CD4-positive, CD25-positive, alpha-beta regulatory T cell (primary cell): ENCODE data around the gene ARFRP1. TPM values are rescaled to one million over a fixed set of nuclear protein-coding genes. Genes with fewer than 3 reads are reported as not detected.
A peak's percentile ranks its signal among the peaks of the same experiment; 100 is the strongest.

Experiments
- ATAC-seq, 2 donors: fragments of 150-1000 bp; cut with Tn5 transposase; one replicate each; pipeline ENCODE4 v1.10.0; 2021; ENCODE audit warnings: low read depth in 2 of 2, moderate number of reproducible peaks in 2 of 2, moderate library complexity in 1 of 2
- DNase-seq, 3 donors: peaks; one replicate each; pipeline versions ENCODE4 v3.0.0 to v3.0.0-alpha.2; 2012 to 2022; ENCODE audit warnings: mixed read lengths in 1 of 3
- H3K27ac ChIP-seq: one replicate; pipeline ENCODE4 v1.7.0; 2013; ENCODE audit warnings: mild to moderate bottlenecking, low read length; ENCODE audit not compliant: insufficient read depth, poor library complexity, severe bottlenecking
- H3K27me3 ChIP-seq: one replicate; pipeline ENCODE4 v1.7.0; 2013; ENCODE audit warnings: low read length; ENCODE audit not compliant: control insufficient read depth, insufficient read depth
- H3K36me3 ChIP-seq: one replicate; pipeline ENCODE4 v1.7.0; 2013; ENCODE audit warnings: mild to moderate bottlenecking, low read length, moderate library complexity; ENCODE audit not compliant: control insufficient read depth, insufficient read depth
- H3K4me1 ChIP-seq: 2 replicates; pipeline ENCODE4 v1.7.0; 2013; ENCODE audit warnings: mild to moderate bottlenecking, low read length; ENCODE audit not compliant: insufficient read depth, control insufficient read depth, poor library complexity, severe bottlenecking
- H3K4me3 ChIP-seq: one replicate; pipeline ENCODE4 v1.7.0; 2013; ENCODE audit warnings: low read depth, mild to moderate bottlenecking, low read length, moderate library complexity
- H3K9me3 ChIP-seq, 2 experiments: 1 replicate in 1 of 2; 2 replicates in 1 of 2; pipeline ENCODE4 v1.7.0; 2013; ENCODE audit warnings: low read length in 2 of 2, mild to moderate bottlenecking in 1 of 2, moderate library complexity in 1 of 2; ENCODE audit not compliant: control insufficient read depth in 2 of 2
- H3K27ac Mint-ChIP-seq, 3 donors: one replicate each; pipeline ENCODE4 v1.8.0; 2020 to 2022; ENCODE audit warnings: mild to moderate bottlenecking in 3 of 3, mixed read lengths in 3 of 3, moderate library complexity in 2 of 3
- H3K27me3 Mint-ChIP-seq: one replicate; pipeline ENCODE4 v1.8.0; 2022; ENCODE audit warnings: mild to moderate bottlenecking, mixed read lengths
- H3K36me3 Mint-ChIP-seq: one replicate; pipeline ENCODE4 v1.8.0; 2020; ENCODE audit warnings: mixed read lengths
- H3K4me1 Mint-ChIP-seq, 4 donors: one replicate each; pipeline ENCODE4 v1.8.0; 2020 to 2022; ENCODE audit warnings: mixed read lengths in 4 of 4, mild to moderate bottlenecking in 1 of 4
- H3K4me3 Mint-ChIP-seq, 4 donors: one replicate each; pipeline ENCODE4 v1.8.0; 2020 to 2022; ENCODE audit warnings: mild to moderate bottlenecking in 4 of 4, mixed read lengths in 4 of 4, moderate library complexity in 3 of 4
- H3K9me3 Mint-ChIP-seq, 7 donors: one replicate each; pipeline ENCODE4 v1.8.0; 2020 to 2022; ENCODE audit warnings: mixed read lengths in 7 of 7, mild to moderate bottlenecking in 3 of 7, moderate library complexity in 2 of 7
- polyA plus RNA-seq, 4 donors: library from polyadenylated mRNA; unstranded; fragments of 300-500 nt; fragmentation: Illumina TruSeq; gene quantifications; one replicate each; pipeline ENCODE4 v1.2.3, GENCODE V29; 2021
- total RNA-seq: library from RNA; stranded (reverse); gene quantifications from one replicate; pipeline ENCODE4 v1.2.3, GENCODE V29; 2022

Gene ARFRP1
- total and polyA plus RNA-seq, 5 donors from 2014 or later = 51.6 to 65.7 (median 61.6) TPM

GRCh38 chr20:63681609-63682142 is 26.1 kb downstream of the ARFRP1 start:
- Histone ChIP-seq H3K9me3 (no peaks in the 10 kb centered on the region), H3K4me3 (no peak overlapping the region), H3K4me1 (no peaks in the 10 kb centered on the region), H3K36me3 (no peaks in the 10 kb centered on the region), H3K27ac (no peak overlapping the region), H3K27me3 (no peaks in the 10 kb centered on the region)
- Mint-ChIP-seq H3K9me3 (no peaks in the 10 kb centered on the region), H3K27ac (peak overlapping the region in 1 of 3 donors; percentile 42), H3K36me3 (no peaks in the 10 kb centered on the region), H3K27me3 (no peaks in the 10 kb centered on the region), H3K4me3 (no peak overlapping the region), H3K4me1 (no peaks in the 10 kb centered on the region)
- no peak for DNase-seq
- no peak for ATAC-seq

- no peaks in the 10 kb centered on the region for H3K36me3 ChIP-seq
- no peaks in the 10 kb centered on the region for H3K4me1 ChIP-seq
- H3K4me3 ChIP-seq = no peak overlapping the region
- Mint-ChIP-seq H3K4me3 (no peak overlapping the region), H3K4me1 (no peaks in the 10 kb centered on the region), H3K9me3 (no peaks in the 10 kb centered on the region), H3K27ac (peak overlapping the region in 1 of 3 donors; percentile 42), H3K36me3 (peaks cover 3% of the 10 kb centered on the region), H3K27me3 (no peaks in the 10 kb centered on the region)
- ATAC-seq (no peak), DNase-seq (no peak)
- H3K27ac ChIP-seq = no peak overlapping the region
- no peaks in the 10 kb centered on the region for H3K9me3 ChIP-seq
- no peaks in the 10 kb centered on the region for H3K27me3 ChIP-seq
Observed at GRCh38 chr20:63680857-63681608, 26.7 kb downstream of the ARFRP1 start.

DNA sequence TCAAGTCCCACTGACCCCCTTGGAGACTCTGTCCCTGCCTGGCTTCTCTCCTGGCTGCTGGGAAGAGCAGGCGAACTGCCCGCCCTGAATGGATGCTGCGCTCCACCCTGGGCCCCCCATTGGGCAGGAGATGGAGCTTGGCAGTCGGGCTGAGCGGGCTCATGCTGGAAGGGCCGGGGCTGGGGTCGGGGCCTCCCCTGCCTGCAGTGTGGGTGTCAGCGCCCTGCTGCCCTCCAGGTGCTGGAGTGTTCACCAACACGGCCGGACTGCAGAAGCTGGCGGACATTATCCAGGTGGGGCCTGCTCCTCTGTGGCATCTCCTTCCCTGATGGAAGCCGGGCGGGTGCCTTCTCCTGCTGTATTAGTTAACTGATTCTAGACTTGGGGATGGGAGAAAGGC is 27.3 kb downstream of the ARFRP1 start:
- H3K4me3 ChIP-seq = no peak overlapping the region
- H3K36me3 ChIP-seq = peaks cover 3% of the 10 kb centered on the region
- H3K27me3 Mint-ChIP-seq = no peaks in the 10 kb centered on the region
- ATAC-seq = no peak
- no peaks in the 10 kb centered on the region for H3K4me1 ChIP-seq
- no peaks in the 10 kb centered on the region for H3K9me3 ChIP-seq
- no peaks in the 10 kb centered on the region for H3K9me3 Mint-ChIP-seq
- no peak overlapping the region for H3K27ac ChIP-seq
- H3K27ac Mint-ChIP-seq = no peak overlapping the region
- no peak for DNase-seq
- no peak overlapping the region for H3K4me3 Mint-ChIP-seq
- H3K36me3 Mint-ChIP-seq = peaks cover 8% of the 10 kb centered on the region
- no peaks in the 10 kb centered on the region for H3K27me3 ChIP-seq
- no peaks in the 10 kb centered on the region for H3K4me1 Mint-ChIP-seq

GRCh38 chr20:63679799-63680305 is 27.9 kb downstream of the ARFRP1 start:
- DNase-seq = no peak

GRCh38 chr20:63678667-63679465 is 28.9 kb downstream of the ARFRP1 start:
- DNase-seq (no peak), ATAC-seq (no peak)
- H3K36me3 ChIP-seq = peaks cover 3% of the 10 kb centered on the region
- no peak overlapping the region for H3K4me3 Mint-ChIP-seq
- no peaks in the 10 kb centered on the region for H3K9me3 ChIP-seq
- no peak overlapping the region for H3K27ac Mint-ChIP-seq
- no peak overlapping the region for H3K4me3 ChIP-seq
- no peaks in the 10 kb centered on the region for H3K4me1 Mint-ChIP-seq
- H3K9me3 Mint-ChIP-seq = no peaks in the 10 kb centered on the region
- peaks cover 8% of the 10 kb centered on the region for H3K36me3 Mint-ChIP-seq
- no peaks in the 10 kb centered on the region for H3K27me3 Mint-ChIP-seq
- H3K4me1 ChIP-seq = no peaks in the 10 kb centered on the region
- no peak overlapping the region for H3K27ac ChIP-seq
- no peaks in the 10 kb centered on the region for H3K27me3 ChIP-seq

More at GRCh38 chr20:63679799-63680305, 27.9 kb downstream of the ARFRP1 start:
- Histone ChIP-seq H3K36me3 (peaks cover 3% of the 10 kb centered on the region), H3K4me3 (no peak overlapping the region), H3K4me1 (no peaks in the 10 kb centered on the region), H3K27me3 (no peaks in the 10 kb centered on the region), H3K27ac (no peak overlapping the region), H3K9me3 (no peaks in the 10 kb centered on the region)
- no peak for ATAC-seq
- H3K27me3 Mint-ChIP-seq = no peaks in the 10 kb centered on the region
- no peak overlapping the region for H3K27ac Mint-ChIP-seq
- H3K4me3 Mint-ChIP-seq = no peak overlapping the region
- H3K9me3 Mint-ChIP-seq = no peaks in the 10 kb centered on the region
- H3K4me1 Mint-ChIP-seq = no peaks in the 10 kb centered on the region
- H3K36me3 Mint-ChIP-seq = peaks cover 8% of the 10 kb centered on the region

DNA sequence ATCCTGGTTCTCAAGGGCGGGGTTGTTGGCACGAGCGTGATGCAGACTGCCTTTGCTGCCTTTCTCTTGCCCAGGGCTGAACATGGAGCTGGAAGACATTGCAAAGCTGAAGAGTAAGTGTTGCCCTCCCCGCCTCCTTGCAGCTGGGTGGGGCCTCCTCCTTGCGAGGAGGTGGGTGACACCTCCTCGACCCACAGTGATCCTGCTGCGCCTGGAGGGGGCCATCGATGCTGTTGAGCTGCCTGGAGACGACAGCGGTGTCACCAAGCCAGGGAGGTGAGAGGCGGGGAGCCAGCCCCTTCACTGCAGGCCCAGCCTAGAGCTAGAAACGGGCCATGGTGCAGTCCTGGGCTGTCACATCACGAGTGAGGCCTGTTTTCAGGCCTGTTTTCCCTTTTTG is 29.7 kb downstream of the ARFRP1 start:
- H3K27ac Mint-ChIP-seq = no peak overlapping the region
- H3K9me3 Mint-ChIP-seq = no peaks in the 10 kb centered on the region
- no peak overlapping the region for H3K4me3 Mint-ChIP-seq
- no peaks in the 10 kb centered on the region for H3K4me1 ChIP-seq
- H3K27me3 ChIP-seq = no peaks in the 10 kb centered on the region
- peaks cover 3% of the 10 kb centered on the region for H3K36me3 ChIP-seq
- no peak overlapping the region for H3K4me3 ChIP-seq
- H3K27me3 Mint-ChIP-seq = no peaks in the 10 kb centered on the region
- no peak for DNase-seq
- H3K4me1 Mint-ChIP-seq = no peaks in the 10 kb centered on the region
- H3K36me3 Mint-ChIP-seq = peaks cover 8% of the 10 kb centered on the region
- H3K27ac ChIP-seq = no peak overlapping the region
- no peaks in the 10 kb centered on the region for H3K9me3 ChIP-seq
- ATAC-seq = no peak

DNA sequence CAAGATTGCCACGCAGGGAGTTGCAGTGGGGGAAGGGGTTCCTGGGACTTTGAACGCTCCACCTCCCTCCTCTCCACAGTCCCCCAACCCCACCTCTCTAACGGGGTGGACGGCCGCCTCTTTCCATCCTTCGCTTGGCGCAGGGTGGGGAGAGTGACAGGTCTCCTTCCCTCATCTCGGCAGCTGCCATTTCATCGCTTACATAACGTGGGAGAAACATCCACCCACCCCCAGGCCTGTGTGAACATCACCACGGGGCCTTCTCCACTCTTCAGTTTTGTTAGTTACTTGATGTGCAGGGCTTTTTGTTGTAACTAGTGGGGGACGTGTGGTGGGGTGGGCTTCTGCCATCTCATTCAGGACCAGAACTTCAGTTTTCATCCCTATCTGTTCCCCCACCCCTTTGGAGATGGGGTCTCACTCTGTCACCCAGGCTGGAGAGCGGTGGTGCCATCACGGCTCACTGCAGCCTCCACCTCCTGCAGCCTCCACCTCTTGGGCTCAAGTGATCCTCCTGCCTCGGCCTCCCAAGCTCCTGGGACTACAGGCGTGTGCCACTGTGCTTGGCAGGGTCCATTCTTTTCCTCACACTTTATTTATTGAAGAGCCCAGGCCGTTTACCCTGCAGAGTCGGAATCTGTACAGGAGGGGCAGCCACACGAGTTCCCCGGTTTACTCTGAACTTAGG is 32.0 kb downstream of the ARFRP1 start:
- H3K4me3 Mint-ChIP-seq = no peak overlapping the region
- no peak overlapping the region for H3K4me3 ChIP-seq
- H3K27me3 ChIP-seq = no peaks in the 10 kb centered on the region
- no peaks in the 10 kb centered on the region for H3K4me1 Mint-ChIP-seq
- H3K27ac Mint-ChIP-seq = no peak overlapping the region
- H3K36me3 Mint-ChIP-seq = peaks cover 11% of the 10 kb centered on the region
- H3K9me3 Mint-ChIP-seq = peaks cover 0 to 1% (median 0%) of the 10 kb centered on the region in 7 donors
- peaks cover 3% of the 10 kb centered on the region for H3K36me3 ChIP-seq
- no peak for DNase-seq
- no peaks in the 10 kb centered on the region for H3K27me3 Mint-ChIP-seq
- no peaks in the 10 kb centered on the region for H3K4me1 ChIP-seq
- no peak for ATAC-seq
- no peaks in the 10 kb centered on the region for H3K9me3 ChIP-seq
- H3K27ac ChIP-seq = no peak overlapping the region
